ENCODE measurements around the gene TBC1D22B. TPM values are rescaled to one million over a fixed set of nuclear protein-coding genes. Genes with fewer than 3 reads are reported as not detected.

Gene TBC1D22B
- total and polyA plus RNA-seq, 2 of the 13 experiments (the other 11 are each of a cell fraction or from before 2014, with no cell fraction given), result 9.7 to 12.9 TPM

- TF ChIP-seq PHF5A (CRISPR knock-in tag; IDR thresholded peaks at IDR 0.05; ENCODE audit: low read depth, unreplicated experiment), result no peak
- TF ChIP-seq, protein P1, sequence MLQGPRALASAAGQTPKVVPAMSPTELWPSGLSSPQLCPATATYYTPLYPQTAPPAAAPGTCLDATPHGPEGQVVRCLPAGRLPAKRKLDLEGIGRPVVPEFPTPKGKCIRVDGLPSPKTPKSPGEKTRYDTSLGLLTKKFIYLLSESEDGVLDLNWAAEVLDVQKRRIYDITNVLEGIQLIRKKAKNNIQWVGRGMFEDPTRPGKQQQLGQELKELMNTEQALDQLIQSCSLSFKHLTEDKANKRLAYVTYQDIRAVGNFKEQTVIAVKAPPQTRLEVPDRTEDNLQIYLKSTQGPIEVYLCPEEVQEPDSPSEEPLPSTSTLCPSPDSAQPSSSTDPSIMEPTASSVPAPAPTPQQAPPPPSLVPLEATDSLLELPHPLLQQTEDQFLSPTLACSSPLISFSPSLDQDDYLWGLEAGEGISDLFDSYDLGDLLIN (CRISPR knock-in tag; IDR thresholded peaks at IDR 0.05; ENCODE audit: borderline replicate concordance), result peak; percentile 81; the same call in 1 of the 2 replicates
- TF ChIP-seq NFKBIZ (CRISPR knock-in tag; IDR thresholded peaks at IDR 0.05), result no peak
- TF ChIP-seq ZNF552 (CRISPR knock-in tag; IDR thresholded peaks at IDR 0.05; ENCODE audit: borderline replicate concordance), result 0 out of 2 replicates have a peak, but pooled peaks have one; percentile 46
- peak; percentile 71 to 83; a peak in 3 of 4 replicates for TF ChIP-seq POLR2A (IDR thresholded peaks at IDR 0.05; ENCODE audit: insufficient read depth in 1 of 2, low read depth in 2 of 2, low read length in 2 of 2)
- TF ChIP-seq, protein P2, sequence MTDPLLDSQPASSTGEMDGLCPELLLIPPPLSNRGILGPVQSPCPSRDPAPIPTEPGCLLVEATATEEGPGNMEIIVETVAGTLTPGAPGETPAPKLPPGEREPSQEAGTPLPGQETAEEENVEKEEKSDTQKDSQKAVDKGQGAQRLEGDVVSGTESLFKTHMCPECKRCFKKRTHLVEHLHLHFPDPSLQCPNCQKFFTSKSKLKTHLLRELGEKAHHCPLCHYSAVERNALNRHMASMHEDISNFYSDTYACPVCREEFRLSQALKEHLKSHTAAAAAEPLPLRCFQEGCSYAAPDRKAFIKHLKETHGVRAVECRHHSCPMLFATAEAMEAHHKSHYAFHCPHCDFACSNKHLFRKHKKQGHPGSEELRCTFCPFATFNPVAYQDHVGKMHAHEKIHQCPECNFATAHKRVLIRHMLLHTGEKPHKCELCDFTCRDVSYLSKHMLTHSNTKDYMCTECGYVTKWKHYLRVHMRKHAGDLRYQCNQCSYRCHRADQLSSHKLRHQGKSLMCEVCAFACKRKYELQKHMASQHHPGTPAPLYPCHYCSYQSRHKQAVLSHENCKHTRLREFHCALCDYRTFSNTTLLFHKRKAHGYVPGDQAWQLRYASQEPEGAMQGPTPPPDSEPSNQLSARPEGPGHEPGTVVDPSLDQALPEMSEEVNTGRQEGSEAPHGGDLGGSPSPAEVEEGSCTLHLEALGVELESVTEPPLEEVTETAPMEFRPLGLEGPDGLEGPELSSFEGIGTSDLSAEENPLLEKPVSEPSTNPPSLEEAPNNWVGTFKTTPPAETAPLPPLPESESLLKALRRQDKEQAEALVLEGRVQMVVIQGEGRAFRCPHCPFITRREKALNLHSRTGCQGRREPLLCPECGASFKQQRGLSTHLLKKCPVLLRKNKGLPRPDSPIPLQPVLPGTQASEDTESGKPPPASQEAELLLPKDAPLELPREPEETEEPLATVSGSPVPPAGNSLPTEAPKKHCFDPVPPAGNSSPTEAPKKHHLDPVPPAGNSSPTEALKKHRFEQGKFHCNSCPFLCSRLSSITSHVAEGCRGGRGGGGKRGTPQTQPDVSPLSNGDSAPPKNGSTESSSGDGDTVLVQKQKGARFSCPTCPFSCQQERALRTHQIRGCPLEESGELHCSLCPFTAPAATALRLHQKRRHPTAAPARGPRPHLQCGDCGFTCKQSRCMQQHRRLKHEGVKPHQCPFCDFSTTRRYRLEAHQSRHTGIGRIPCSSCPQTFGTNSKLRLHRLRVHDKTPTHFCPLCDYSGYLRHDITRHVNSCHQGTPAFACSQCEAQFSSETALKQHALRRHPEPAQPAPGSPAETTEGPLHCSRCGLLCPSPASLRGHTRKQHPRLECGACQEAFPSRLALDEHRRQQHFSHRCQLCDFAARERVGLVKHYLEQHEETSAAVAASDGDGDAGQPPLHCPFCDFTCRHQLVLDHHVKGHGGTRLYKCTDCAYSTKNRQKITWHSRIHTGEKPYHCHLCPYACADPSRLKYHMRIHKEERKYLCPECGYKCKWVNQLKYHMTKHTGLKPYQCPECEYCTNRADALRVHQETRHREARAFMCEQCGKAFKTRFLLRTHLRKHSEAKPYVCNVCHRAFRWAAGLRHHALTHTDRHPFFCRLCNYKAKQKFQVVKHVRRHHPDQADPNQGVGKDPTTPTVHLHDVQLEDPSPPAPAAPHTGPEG (CRISPR knock-in tag; IDR thresholded peaks at IDR 0.05), result no peak
- peak; percentile 56; the same call in 1 of the 2 replicates for TF ChIP-seq ZSCAN29 (CRISPR knock-in tag; conservative IDR thresholded peaks at IDR 0.05)
- no peak for TF ChIP-seq ZNF878 (CRISPR knock-in tag; IDR thresholded peaks at IDR 0.05)
- peak; percentile 44 for TF ChIP-seq AGO2 (optimal IDR thresholded peaks at IDR 0.05; ENCODE audit: low read depth, low read length)
- TF ChIP-seq REST (IDR thresholded peaks at IDR 0.05; ENCODE audit: borderline replicate concordance in 1 of 2, low read depth in 1 of 2, low read length in 2 of 2), result peak in 1 of 2 experiments; percentile 30; a peak in 1 of 4 replicates
- peak; percentile 47 for TF ChIP-seq CBX1 (IDR thresholded peaks at IDR 0.05; ENCODE audit: low read depth)
- TF ChIP-seq MEIS1 (CRISPR knock-in tag; IDR thresholded peaks at IDR 0.05; ENCODE audit: borderline replicate concordance), result 0 out of 2 replicates have a peak, but pooled peaks have one; percentile 66
- TF ChIP-seq NCOR1 (IDR thresholded peaks at IDR 0.05; ENCODE audit: borderline replicate concordance, low read length), result no peak
- TF ChIP-seq, protein P3, sequence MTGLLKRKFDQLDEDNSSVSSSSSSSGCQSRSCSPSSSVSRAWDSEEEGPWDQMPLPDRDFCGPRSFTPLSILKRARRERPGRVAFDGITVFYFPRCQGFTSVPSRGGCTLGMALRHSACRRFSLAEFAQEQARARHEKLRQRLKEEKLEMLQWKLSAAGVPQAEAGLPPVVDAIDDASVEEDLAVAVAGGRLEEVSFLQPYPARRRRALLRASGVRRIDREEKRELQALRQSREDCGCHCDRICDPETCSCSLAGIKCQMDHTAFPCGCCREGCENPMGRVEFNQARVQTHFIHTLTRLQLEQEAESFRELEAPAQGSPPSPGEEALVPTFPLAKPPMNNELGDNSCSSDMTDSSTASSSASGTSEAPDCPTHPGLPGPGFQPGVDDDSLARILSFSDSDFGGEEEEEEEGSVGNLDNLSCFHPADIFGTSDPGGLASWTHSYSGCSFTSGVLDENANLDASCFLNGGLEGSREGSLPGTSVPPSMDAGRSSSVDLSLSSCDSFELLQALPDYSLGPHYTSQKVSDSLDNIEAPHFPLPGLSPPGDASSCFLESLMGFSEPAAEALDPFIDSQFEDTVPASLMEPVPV (CRISPR knock-in tag; IDR thresholded peaks at IDR 0.05), result 0 out of 2 replicates have a peak, but pooled peaks have one; percentile 32
- TF ChIP-seq SNAPC2 (CRISPR knock-in tag; IDR thresholded peaks at IDR 0.05), result no peak
Observed at GRCh38 chr6:37353761-37354525, 96.4 kb downstream of the TBC1D22B start, which contains the start of gene RNF8 (continued).

Measured in HepG2 (cell line).